ENCODE results near the gene LRBA. TPM values are rescaled to one million over a fixed set of nuclear protein-coding genes. Genes with fewer than 3 reads are reported as not detected.

The LRBA gene
- total and polyA plus RNA-seq, 3 donors from 2014 or later = 24.6 to 61.1 (median 60.8) TPM

- Histone ChIP-seq H3K9me3 (no peaks in the 10 kb centered on the region), H3K27me3 (no peaks in the 10 kb centered on the region), H3K4me1 (no peaks in the 10 kb centered on the region), H3K4me3 (no peak overlapping the region), H3K36me3 (ENCODE audit: low read depth, missing control alignments) (no peaks in the 10 kb centered on the region), H3K27ac (no peak overlapping the region)
- no peak for DNase-seq
- intact Hi-C loops (cut with DNase I; ENCODE audit: low total_unique reads) = no loop called here
- TF ChIP-seq POLR2A (IDR thresholded peaks at IDR 0.05) = no peak
- no peak for TF ChIP-seq CTCF (IDR thresholded peaks at IDR 0.05)
- WGBS, 2 donors = 80 to 85% methylated on average over 2 of the region's 2 CpGs
Observed at GRCh38 chr4:150261571-150261970, 753.5 kb downstream of the LRBA start.

- H3K36me3 ChIP-seq (ENCODE audit: low read depth, missing control alignments) = no peaks in the 10 kb centered on the region
- intact Hi-C loops (cut with DNase I; ENCODE audit: low total_unique reads) = no loop called here
- H3K9me3 ChIP-seq = no peaks in the 10 kb centered on the region
- no peak for TF ChIP-seq CTCF (IDR thresholded peaks at IDR 0.05)
- TF ChIP-seq POLR2A (IDR thresholded peaks at IDR 0.05) = no peak
- no peaks in the 10 kb centered on the region for H3K27me3 ChIP-seq
- H3K4me3 ChIP-seq = no peak overlapping the region
- peak; percentile 37 for DNase-seq
- H3K4me1 ChIP-seq = no peaks in the 10 kb centered on the region
- 59 to 65% methylated on average over 8 of the region's 8 CpGs for WGBS, 2 donors
- no peak overlapping the region for H3K27ac ChIP-seq
Observed at GRCh38 chr4:150259861-150260567, 755.1 kb downstream of the LRBA start.

- 88 to 93% methylated on average over 6 of the region's 6 CpGs for WGBS, 2 donors
- intact Hi-C loops (cut with DNase I; ENCODE audit: low total_unique reads) = no loop called here
- Histone ChIP-seq H3K27ac (no peak overlapping the region), H3K4me1 (no peaks in the 10 kb centered on the region), H3K36me3 (ENCODE audit: low read depth, missing control alignments) (no peaks in the 10 kb centered on the region), H3K27me3 (no peaks in the 10 kb centered on the region), H3K9me3 (no peaks in the 10 kb centered on the region), H3K4me3 (no peak overlapping the region)
- no peak for TF ChIP-seq CTCF (IDR thresholded peaks at IDR 0.05)
- no peak for TF ChIP-seq POLR2A (IDR thresholded peaks at IDR 0.05)
- no peak for DNase-seq
Observed at GRCh38 chr4:150258569-150258968, 756.5 kb downstream of the LRBA start.

- TF ChIP-seq POLR2A (IDR thresholded peaks at IDR 0.05) = no peak
- TF ChIP-seq CTCF (IDR thresholded peaks at IDR 0.05) = no peak
- Histone ChIP-seq H3K9me3 (no peaks in the 10 kb centered on the region), H3K36me3 (ENCODE audit: low read depth, missing control alignments) (no peaks in the 10 kb centered on the region), H3K27ac (no peak overlapping the region), H3K4me3 (no peak overlapping the region), H3K27me3 (no peaks in the 10 kb centered on the region), H3K4me1 (no peaks in the 10 kb centered on the region)
- intact Hi-C loops (cut with DNase I; ENCODE audit: low total_unique reads) = no loop called here
- no peak for DNase-seq
- 89 to 92% methylated on average over 16 to 25 of the region's 25 CpGs for WGBS, 2 donors
Observed at GRCh38 chr4:150256841-150257730, 758.0 kb downstream of the LRBA start.

Measured in testis (tissue), 3 donors.